Upper lobe of left lung (tissue), 6 donors: ENCODE results near the gene BTBD9. TPM values are rescaled to one million over a fixed set of nuclear protein-coding genes. Genes with fewer than 3 reads are reported as not detected.

ENCODE experiments used
- ATAC-seq, 2 donors: fragments of 200-7000 bp; cut with Tn5 transposase; one replicate each; pipeline ENCODE4 v1.9.1; 2022; ENCODE audit warnings: mild to moderate bottlenecking in 2 of 2, moderate library complexity in 2 of 2; ENCODE audit not compliant: low FRiP score in 2 of 2
- DNase-seq, 2 donors: peaks; one replicate each; pipeline ENCODE4 v3.0.0-alpha.2; 2019 to 2020
- H3K27ac ChIP-seq, 4 donors: fragments of 200-600 bp; sonication (generic); one replicate each; pipeline ENCODE4 v1.5.1; 2016 to 2019
- H3K27me3 ChIP-seq, 4 donors: fragments of 200-600 bp; sonication (generic); one replicate each; pipeline ENCODE4 v1.5.1; 2017 to 2019
- H3K36me3 ChIP-seq, 4 donors: fragments of 200-600 bp; sonication (generic); one replicate each; pipeline ENCODE4 v1.5.1; 2016 to 2019
- H3K4me1 ChIP-seq, 4 donors: fragments of 200-600 bp; sonication (generic); one replicate each; pipeline ENCODE4 v1.5.1; 2018 to 2019
- H3K4me3 ChIP-seq, 4 donors: fragments of 200-600 bp; sonication (generic); one replicate each; pipeline ENCODE4 v1.5.1; 2017 to 2019; ENCODE audit warnings: mild to moderate bottlenecking in 2 of 4, moderate library complexity in 1 of 4
- H3K9me3 ChIP-seq, 4 donors: fragments of 200-600 bp; sonication (generic); one replicate each; pipeline ENCODE4 v1.5.1; 2018 to 2019
- CTCF ChIP-seq, 6 experiments: fragments of 450-650 bp in 4 of 6; fragments of 200-600 bp in 2 of 6; sonication (generic) in 2 of 6; IDR thresholded peaks; one replicate each; pipeline ENCODE4 v1.5.1; 2016 to 2019; ENCODE audit warnings: antibody characterized with exemption in 6 of 6
- EP300 ChIP-seq, 4 donors: sonication (generic); formaldehyde crosslinking; IDR thresholded peaks; one replicate each; pipeline ENCODE4 v1.5.1; 2017; ENCODE audit warnings: antibody characterized with exemption in 4 of 4, control low read depth in 2 of 4
- POLR2A ChIP-seq, 4 donors: fragments of 450-650 bp; IDR thresholded peaks; one replicate each; pipeline ENCODE4 v1.5.1; 2016 to 2017; ENCODE audit warnings: antibody characterized with exemption in 4 of 4, mild to moderate bottlenecking in 2 of 4
- POLR2AphosphoS5 ChIP-seq, 2 donors: sonication (generic); formaldehyde crosslinking; IDR thresholded peaks; one replicate each; pipeline ENCODE4 v1.5.1; 2017; ENCODE audit warnings: antibody characterized with exemption in 2 of 2
- WGBS, 2 donors: methylation state at CpG; one replicate each; pipeline ENCODE4 v1.1.5; 2017 to 2018; 5-methylcytosine and 5-hydroxymethylcytosine counted together
- total RNA-seq, 6 donors: library from RNA; depleted of rRNA in 4 of 6; stranded (reverse); fragments of >200 nt in 4 of 6; gene quantifications; one replicate each; pipeline versions ENCODE4 v1.1.0 to v1.2.1, GENCODE V29; 2016 to 2021
- donor health status: DM: no; HTN: no; CAD: no; lungs with moderate emphysema.
- donor health status: DM: no; HTN: yes; CAD: no; lungs with severe emphysema.

Gene BTBD9
- total RNA-seq, 6 donors from 2014 or later, result 18.2 to 60.8 (median 44.9) TPM

GRCh38 chr6:38436726-38437465 lies 202.8 kb downstream of the BTBD9 start:
- Histone ChIP-seq H3K9me3 (no peaks in the 10 kb centered on the region), H3K4me3 (no peak overlapping the region), H3K4me1 (no peaks in the 10 kb centered on the region), H3K36me3 (no peaks in the 10 kb centered on the region), H3K27me3 (no peaks in the 10 kb centered on the region), H3K27ac (no peak overlapping the region)
- ATAC-seq (no peak), DNase-seq (no peak)
- 81 to 88% methylated on average over 10 of the region's 10 CpGs for WGBS, 2 donors
- TF ChIP-seq EP300 (IDR thresholded peaks at IDR 0.05) (no peak), POLR2A (IDR thresholded peaks at IDR 0.05) (no peak), CTCF (IDR thresholded peaks at IDR 0.05) (no peak), POLR2AphosphoS5 (IDR thresholded peaks at IDR 0.05) (no peak)

- 99% methylated on average over 5 of the region's 5 CpGs for WGBS, 2 donors
- H3K4me3 ChIP-seq, result no peak overlapping the region
- no peaks in the 10 kb centered on the region for H3K36me3 ChIP-seq
- H3K27me3 ChIP-seq, result no peaks in the 10 kb centered on the region
- ATAC-seq (no peak), DNase-seq (no peak)
- H3K27ac ChIP-seq, result no peak overlapping the region
- H3K4me1 ChIP-seq, result no peaks in the 10 kb centered on the region
- no peaks in the 10 kb centered on the region for H3K9me3 ChIP-seq
- TF ChIP-seq POLR2AphosphoS5 (IDR thresholded peaks at IDR 0.05) (no peak), POLR2A (IDR thresholded peaks at IDR 0.05) (no peak), CTCF (IDR thresholded peaks at IDR 0.05) (no peak), EP300 (IDR thresholded peaks at IDR 0.05) (no peak)
Observed at GRCh38 chr6:38435330-38435729, 204.4 kb downstream of the BTBD9 start.

GRCh38 chr6:38434051-38434450 lies 205.7 kb downstream of the BTBD9 start:
- ATAC-seq (no peak), DNase-seq (no peak)
- 93 to 100% methylated on average over 1 of the region's 1 CpG for WGBS, 2 donors

GRCh38 chr6:38432479-38432878 lies 207.2 kb downstream of the BTBD9 start:
- H3K27me3 ChIP-seq, result no peaks in the 10 kb centered on the region
- no peaks in the 10 kb centered on the region for H3K36me3 ChIP-seq
- ATAC-seq (no peak), DNase-seq (no peak)
- TF ChIP-seq CTCF (IDR thresholded peaks at IDR 0.05) (no peak), POLR2A (IDR thresholded peaks at IDR 0.05) (no peak), EP300 (IDR thresholded peaks at IDR 0.05) (no peak), POLR2AphosphoS5 (IDR thresholded peaks at IDR 0.05) (no peak)
- H3K27ac ChIP-seq, result no peak overlapping the region
- WGBS, 2 donors, result 100% methylated on average over 1 of the region's 1 CpG
- no peak overlapping the region for H3K4me3 ChIP-seq
- no peaks in the 10 kb centered on the region for H3K9me3 ChIP-seq
- H3K4me1 ChIP-seq, result peaks cover 0 to 6% (median 0%) of the 10 kb centered on the region in 4 donors

More at GRCh38 chr6:38434051-38434450, 205.7 kb downstream of the BTBD9 start:
- H3K4me3 ChIP-seq, result no peak overlapping the region
- H3K4me1 ChIP-seq, result no peaks in the 10 kb centered on the region
- no peaks in the 10 kb centered on the region for H3K36me3 ChIP-seq
- no peak overlapping the region for H3K27ac ChIP-seq
- H3K9me3 ChIP-seq, result no peaks in the 10 kb centered on the region
- no peaks in the 10 kb centered on the region for H3K27me3 ChIP-seq
- TF ChIP-seq EP300 (IDR thresholded peaks at IDR 0.05), result no peak
- no peak for TF ChIP-seq POLR2A (IDR thresholded peaks at IDR 0.05)
- no peak for TF ChIP-seq CTCF (IDR thresholded peaks at IDR 0.05)
- TF ChIP-seq POLR2AphosphoS5 (IDR thresholded peaks at IDR 0.05), result no peak

GRCh38 chr6:38432079-38432478 lies 207.7 kb downstream of the BTBD9 start:
- no peaks in the 10 kb centered on the region for H3K27me3 ChIP-seq
- TF ChIP-seq CTCF (IDR thresholded peaks at IDR 0.05) (no peak), POLR2A (IDR thresholded peaks at IDR 0.05) (no peak), POLR2AphosphoS5 (IDR thresholded peaks at IDR 0.05) (no peak), EP300 (IDR thresholded peaks at IDR 0.05) (no peak)
- DNase-seq, result no peak
- no peak overlapping the region for H3K4me3 ChIP-seq
- no peak overlapping the region for H3K27ac ChIP-seq
- peaks cover 0 to 6% (median 0%) of the 10 kb centered on the region in 4 donors for H3K4me1 ChIP-seq
- WGBS, 2 donors, result 95 to 96% methylated on average over 3 of the region's 3 CpGs
- no peaks in the 10 kb centered on the region for H3K36me3 ChIP-seq
- no peaks in the 10 kb centered on the region for H3K9me3 ChIP-seq
- no peak for ATAC-seq
